ENCODE measurements around the gene TMEM107.

- TF ChIP-seq CTCF (IDR thresholded peaks at IDR 0.05; ENCODE audit: low read depth, low read length), result no peak
- TF ChIP-seq EZH2phosphoT487 (IDR thresholded peaks at IDR 0.05; ENCODE audit: low read depth), result no peak
Observed at GRCh38 chr17:8222380-8222629, 46.1 kb upstream of the TMEM107 start.
